HG02763 (cell line): ENCODE measurements around the gene ZNF566.

ENCODE experiments used
- ATAC-seq: cut with Tn5 transposase; IDR thresholded peaks from one replicate; pipeline ENCODE4 v1.9.1; 2021; ENCODE audit warnings: mild to moderate bottlenecking, moderate library complexity; ENCODE audit not compliant: unreplicated experiment

ZNF566 gene

DNA sequence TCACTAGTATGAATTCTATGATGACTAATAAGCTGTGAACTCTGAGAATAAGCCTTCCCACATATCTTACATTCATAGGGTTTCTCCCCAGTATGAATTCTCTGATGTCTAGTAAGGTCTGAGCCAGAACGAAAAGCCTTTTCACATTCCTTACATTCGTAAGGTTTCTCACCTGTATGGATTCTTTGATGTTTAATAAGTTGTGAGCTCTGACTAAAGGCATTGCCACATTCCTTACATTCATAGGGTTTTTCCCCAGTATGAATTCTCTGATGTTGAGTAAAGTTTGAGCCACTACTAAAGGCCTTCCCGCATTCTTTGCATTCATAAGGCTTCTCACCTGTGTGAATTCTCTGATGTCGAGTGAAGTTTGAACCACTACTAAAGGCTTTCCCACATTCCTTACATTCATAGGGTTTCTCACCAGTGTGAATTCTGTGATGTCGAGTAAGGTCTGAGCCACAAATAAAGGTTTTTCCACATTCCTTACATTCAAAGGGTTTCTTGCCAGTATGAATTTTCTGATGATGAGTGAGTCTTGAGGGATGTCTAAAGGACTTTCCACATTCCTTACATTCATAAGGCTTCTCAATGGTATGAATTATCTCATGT lies 40.2 kb downstream of the ZNF566 start:
- no peak for ATAC-seq

DNA sequence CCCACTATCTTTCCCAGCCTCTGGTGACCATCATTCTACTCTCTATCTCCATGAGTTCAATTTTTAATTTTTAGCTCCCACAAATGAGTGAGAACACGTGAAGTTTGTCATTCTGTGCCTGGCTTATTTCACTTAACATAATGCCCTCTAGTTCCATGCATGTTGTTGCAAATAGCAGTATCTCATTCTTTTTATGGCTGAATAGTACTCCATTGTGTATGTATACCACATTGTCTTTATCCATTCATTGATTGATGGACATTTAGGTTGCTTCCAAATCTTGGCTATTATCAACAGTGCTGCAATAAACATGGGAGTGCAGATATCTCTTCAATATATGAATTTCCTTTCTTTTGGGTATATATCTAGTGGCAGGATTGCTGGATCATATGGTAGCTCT lies 48.0 kb downstream of the ZNF566 start:
- no peak for ATAC-seq

DNA sequence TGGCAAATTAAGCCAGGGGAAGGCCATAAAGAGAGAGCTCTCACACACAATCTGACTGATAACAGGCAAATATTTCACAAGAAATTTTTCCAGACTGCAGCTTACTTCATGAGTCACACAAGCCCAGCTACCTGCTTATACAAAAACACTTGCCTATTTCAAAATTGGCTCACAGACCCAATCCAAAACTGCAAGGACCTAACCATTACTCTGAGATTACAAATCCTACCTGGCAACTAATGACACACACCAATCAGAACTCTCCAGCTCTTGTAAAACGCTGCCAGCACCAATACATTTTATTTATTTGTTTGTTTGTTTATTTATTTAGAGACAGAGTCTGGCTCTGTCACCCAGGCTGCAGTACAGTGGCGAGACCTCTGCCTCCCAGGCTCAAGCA lies 52.8 kb downstream of the ZNF566 start:
- no peak for ATAC-seq

DNA sequence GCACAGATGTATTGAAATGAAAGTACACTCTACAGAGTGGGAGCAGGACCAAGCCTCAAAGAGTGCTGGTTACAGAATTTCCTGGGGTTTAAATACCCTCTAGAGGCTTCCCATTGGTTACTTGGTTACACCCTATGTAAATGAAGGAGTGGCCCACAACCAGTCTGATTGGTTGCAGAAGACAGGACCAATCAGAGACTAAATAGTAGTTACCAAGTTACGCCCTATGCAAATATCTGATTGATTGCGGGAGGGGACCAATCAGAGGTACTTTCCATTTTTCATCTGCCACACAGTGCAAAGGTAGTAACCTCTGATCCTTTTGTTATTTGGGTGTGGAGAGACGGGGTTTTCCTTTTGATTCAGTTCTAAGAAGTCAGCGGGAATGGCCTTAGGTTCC lies 65.4 kb downstream of the ZNF566 start:
- ATAC-seq = no peak

DNA sequence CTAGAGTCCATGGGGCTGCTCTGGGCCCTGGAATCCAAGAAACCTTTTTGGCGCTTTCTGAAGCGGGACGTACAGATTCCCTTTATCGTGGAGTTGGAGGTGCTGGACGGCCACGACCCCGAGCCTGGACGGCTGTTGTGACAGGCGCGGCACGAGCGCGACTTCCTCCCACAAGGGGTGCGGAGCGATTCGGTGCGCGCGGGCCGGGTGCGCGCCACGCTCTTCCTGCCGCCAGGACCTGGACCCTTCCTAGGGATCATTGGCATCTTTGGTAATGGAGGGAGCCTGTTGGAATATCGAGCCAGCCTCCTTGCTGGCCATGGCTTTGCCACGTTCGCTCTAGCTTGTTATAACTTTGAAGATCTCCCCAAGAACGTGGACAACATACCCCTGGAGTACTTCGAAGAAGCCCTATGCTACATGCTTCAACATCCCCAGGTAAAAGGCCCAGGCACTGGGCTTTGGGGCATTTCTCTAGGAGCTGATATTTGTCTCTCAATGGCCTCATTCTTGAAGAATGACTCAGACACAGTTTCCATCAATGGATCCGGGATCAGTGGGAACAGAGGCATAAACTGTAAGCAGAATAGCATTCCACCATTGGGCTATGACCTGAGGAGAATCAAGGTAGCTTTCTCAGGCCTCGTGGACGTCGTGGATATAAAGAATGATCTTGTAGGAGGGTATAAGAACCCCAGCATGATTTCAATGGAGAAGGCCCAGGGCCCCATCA lies 67.4 kb downstream of the ZNF566 start:
- no peak for ATAC-seq

DNA sequence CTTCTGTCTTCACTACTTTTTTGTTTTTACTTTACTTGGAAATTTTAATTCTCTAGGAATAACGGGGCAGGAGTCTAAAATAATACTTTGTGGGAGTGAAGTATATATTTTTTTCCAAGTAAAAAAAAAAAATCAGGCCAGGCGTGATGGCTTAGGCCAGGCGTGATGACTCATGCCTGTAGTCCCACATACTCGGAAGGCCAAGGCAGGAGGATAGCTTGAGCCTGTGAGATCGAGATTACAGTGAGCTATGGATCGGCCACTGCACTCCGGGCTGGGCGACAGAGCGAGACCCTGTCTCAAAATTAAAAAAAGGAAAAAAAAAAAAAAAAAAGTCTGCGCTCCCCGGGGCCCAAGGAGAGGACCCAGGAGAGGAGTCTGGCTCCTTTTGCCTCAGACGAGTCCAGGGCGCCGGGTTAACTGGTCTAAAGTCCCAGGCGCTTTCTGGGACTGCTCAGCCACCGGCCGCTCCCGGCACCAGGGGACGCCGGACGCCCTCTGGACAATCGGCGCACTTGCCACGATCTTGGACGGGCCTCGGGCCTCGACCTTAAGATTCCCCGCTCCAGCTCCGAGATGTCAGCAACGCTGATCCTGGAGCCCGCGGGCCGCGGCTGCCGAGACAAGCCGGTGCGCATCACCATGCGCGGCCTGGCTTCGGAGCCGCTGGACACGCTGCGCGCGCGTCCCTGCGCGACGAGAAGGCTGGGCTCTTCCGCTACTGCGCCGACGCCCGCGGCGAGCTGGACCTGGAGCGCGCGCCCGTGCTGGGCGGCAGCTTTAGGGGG lies 68.2 kb downstream of the ZNF566 start:
- ATAC-seq = no peak

DNA sequence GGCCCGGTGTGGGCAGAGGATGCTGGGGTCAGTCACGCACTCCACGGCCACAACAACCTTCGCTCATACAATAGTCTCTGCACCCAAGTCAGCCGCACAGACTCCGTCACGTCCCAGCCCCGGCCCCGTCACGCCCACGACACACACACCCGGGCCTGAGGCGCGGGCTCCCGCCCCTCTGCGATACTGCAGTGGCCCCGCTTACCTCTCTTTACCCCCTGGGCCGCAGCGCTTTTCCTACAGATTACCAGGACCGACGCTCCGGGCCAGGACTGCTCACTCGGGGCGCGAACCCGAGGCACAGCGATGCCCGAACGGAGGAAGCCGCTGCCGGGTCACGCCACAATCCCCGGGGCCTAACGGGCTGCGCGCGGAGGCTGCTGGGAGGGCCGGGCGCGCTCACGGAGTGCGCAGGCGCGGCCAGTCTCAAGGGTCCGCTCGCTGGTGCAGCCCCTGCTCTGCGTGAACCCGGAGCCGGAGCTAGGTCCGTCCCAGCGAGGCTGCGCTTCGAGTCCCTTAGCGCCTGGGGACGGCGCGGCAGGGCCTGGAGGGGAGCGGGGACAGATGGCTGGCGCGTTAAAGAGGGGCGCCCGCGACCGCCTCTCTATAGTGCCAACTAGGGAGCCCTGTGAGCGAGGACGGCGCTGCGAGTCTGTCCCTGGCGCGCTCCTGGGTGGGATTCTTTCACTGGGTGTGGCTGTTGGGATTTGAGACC lies 70.9 kb downstream of the ZNF566 start, which contains the start of gene ZFP82:
ZFP82 (minus strand) TSS at position 358 of the 715 bp plus-strand sequence. CDS start 8,855 bp downstream, outside the sequence.
- peak; percentile 88 for ATAC-seq

DNA sequence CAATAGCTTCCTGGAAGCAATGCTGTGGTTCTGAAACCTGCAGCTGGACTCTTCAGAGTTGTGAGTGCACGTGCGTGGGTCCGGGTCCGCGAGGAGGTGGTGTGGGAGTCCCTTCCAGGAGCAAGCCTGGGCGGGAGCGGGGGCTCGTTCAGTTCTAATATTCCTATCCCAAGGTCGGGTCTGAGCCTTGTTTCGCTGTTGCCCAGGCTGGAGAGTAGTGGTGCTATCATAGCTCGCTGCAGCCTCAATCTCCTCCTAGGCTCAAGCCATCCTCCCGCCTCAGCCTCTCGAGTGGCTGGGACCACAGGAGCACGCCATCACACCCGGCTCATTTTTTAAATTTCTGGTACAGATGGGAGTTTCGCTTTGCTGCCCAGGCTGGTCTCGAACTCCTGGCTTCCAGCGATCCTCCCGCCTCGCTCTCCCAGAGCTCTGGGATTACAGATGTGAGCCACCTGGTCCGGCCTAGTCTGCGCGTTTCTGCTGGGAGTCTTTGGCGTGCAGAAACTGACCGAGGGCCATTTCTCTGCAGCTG lies 71.5 kb downstream of the ZNF566 start:
- no peak for ATAC-seq

DNA sequence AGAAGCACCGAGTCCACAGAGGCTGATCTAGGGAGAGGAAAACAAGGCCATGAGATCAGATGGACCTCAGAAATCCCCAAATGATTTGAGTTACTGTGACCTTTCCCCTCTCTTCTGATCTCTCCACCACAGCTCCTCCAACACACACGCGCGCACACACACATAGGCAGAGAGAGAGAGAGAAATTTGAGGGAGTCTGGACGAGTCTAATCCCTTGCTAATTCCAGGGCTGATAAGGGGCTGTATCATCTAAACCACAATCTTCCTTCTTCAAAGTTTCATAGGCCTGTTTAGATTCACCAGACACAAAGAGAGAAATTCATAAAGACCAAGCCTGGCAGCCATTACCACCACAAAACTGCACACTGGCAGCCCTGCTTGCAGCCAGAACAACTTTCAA lies 79.5 kb downstream of the ZNF566 start:
- ATAC-seq = no peak

DNA sequence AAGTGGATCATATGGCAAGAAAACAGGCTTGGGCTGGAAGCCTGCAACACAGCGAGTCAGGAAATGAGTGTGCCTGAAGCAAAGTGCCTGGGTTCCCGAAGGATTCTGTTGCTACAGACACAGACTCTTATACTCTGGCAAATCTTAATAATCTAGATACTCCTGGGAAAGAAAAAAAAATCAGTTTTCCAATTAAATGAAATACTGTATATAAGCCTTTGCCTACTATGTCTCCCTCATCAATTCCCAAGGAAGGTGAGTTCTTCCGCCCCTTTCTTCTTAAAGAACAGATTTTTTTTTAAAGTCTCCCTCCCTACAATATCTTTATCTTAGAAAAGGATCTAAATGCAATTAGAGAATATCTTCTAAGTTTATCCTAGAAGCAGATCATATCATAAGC lies 81.3 kb downstream of the ZNF566 start:
- no peak for ATAC-seq

DNA sequence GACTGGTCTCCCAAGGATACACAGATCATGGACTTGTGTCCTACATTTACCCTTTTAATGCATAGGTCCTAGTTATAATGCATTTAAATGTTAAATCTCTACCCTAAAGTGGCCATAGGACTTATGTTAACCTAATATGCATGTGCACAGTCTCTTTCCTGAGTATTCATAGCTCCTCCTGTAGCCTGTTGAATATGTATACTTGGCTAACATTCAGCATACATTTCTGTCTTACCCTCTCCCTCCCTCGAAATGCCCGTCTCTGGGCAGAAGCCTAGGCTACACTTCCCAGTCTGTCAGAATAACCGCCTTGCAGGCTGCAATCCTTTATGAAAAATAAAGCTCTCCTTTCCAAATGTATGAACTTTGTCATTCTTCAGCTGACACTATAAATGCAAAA lies 84.9 kb downstream of the ZNF566 start:
- no peak for ATAC-seq

DNA sequence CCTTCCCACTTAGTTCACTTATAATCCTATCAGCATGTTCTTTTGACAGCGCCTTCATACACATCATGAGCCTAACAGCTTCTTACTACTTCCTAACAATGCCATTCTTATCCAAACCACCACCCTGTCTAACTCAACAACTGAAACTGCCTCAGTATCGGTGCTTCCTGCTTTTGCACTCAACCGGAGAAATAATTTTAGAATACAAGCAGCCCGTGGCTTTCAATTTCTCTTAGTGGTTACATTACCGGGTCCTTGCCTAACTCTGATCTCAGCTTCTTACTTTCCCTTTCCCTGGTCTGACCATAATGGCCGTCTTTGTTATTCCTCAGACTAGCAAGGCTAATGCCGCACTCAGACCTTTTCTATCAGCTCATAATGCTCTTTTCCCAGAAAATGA lies 87.9 kb downstream of the ZNF566 start:
- ATAC-seq = no peak

DNA sequence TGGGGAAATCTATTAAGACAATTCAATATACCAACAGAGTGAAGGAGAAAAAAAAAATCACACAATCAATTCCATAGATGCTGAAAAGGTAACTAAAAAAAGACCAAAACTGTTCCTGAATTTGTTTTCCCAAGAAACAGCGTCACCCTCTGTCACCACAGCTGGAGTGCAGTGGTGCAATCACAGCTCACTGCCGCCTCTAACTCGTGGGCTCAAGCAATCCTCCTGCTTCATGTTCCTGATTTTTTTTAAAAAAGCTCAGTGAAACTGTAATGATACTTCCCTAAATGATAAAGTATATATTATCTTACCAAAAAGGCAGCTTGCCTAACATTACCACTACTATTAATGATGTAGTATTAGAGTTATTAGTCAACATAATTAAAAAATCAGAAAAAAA lies 90.8 kb downstream of the ZNF566 start:
- no peak for ATAC-seq
